Fibroblast of lung (primary cell): ENCODE measurements around the gene CHCHD6.

Experiments used
- EZH2 ChIP-seq: IDR thresholded peaks from 2 replicates; pipeline ENCODE4 v1.5.1; 2012; ENCODE audit warnings: low read length, control low read depth, mild to moderate bottlenecking; ENCODE audit errors: missing control alignments
- TF ChIP-seq, protein P1 (sequence below), 2 donors: IDR thresholded peaks in 1 of 2; conservative IDR thresholded peaks in 1 of 2; 1 replicate in 1 of 2; 2 replicates in 1 of 2; pipeline ENCODE4 v1.5.1; 2011 to 2012; ENCODE audit warnings: low read length in 2 of 2, control low read depth in 1 of 2, inconsistent platforms in 1 of 2, low read depth in 1 of 2, mild to moderate bottlenecking in 1 of 2

DNA sequence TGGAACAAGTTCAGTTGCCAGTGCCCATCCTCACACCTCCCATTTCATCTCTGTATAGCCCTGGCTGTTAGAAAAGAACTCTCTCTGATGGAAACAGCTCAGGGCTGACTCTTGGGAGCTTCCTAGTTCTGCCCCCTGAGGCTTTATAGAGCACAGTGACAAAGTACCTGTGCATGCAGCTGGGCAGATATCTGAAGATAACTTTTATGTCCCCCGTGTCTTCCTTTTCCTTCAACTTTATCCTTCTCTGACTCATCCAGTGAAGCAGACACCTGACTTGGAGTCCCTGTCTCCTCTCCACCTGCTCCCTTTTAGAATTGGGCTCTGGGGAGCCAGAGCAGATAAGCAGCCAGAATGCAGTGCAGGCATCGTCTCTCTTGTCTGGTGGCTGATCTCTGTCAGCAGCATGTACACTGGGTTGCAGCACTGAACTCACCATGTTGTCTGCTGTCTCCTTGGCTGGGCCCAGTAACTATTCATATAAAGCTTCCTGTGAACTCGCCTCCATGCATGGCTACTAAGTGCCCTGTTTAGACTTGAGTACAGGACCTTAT lies 225.0 kb downstream of the CHCHD6 start:
- no peak for TF ChIP-seq EZH2
- TF ChIP-seq, protein P1, sequence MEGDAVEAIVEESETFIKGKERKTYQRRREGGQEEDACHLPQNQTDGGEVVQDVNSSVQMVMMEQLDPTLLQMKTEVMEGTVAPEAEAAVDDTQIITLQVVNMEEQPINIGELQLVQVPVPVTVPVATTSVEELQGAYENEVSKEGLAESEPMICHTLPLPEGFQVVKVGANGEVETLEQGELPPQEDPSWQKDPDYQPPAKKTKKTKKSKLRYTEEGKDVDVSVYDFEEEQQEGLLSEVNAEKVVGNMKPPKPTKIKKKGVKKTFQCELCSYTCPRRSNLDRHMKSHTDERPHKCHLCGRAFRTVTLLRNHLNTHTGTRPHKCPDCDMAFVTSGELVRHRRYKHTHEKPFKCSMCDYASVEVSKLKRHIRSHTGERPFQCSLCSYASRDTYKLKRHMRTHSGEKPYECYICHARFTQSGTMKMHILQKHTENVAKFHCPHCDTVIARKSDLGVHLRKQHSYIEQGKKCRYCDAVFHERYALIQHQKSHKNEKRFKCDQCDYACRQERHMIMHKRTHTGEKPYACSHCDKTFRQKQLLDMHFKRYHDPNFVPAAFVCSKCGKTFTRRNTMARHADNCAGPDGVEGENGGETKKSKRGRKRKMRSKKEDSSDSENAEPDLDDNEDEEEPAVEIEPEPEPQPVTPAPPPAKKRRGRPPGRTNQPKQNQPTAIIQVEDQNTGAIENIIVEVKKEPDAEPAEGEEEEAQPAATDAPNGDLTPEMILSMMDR (conservative IDR thresholded peaks at IDR 0.05 in 1 of 2, IDR thresholded peaks at IDR 0.05 in 1 of 2; ENCODE audit: low read depth in 1 of 2, low read length in 2 of 2), result no peak
